ENCODE data around the gene NLRX1. TPM values are rescaled to one million over a fixed set of nuclear protein-coding genes. Genes with fewer than 3 reads are reported as not detected.

Gene NLRX1
- polyA plus RNA-seq, 1 of the 3 experiments (the other 2 are of a cell fraction): 13.7 TPM

DNA sequence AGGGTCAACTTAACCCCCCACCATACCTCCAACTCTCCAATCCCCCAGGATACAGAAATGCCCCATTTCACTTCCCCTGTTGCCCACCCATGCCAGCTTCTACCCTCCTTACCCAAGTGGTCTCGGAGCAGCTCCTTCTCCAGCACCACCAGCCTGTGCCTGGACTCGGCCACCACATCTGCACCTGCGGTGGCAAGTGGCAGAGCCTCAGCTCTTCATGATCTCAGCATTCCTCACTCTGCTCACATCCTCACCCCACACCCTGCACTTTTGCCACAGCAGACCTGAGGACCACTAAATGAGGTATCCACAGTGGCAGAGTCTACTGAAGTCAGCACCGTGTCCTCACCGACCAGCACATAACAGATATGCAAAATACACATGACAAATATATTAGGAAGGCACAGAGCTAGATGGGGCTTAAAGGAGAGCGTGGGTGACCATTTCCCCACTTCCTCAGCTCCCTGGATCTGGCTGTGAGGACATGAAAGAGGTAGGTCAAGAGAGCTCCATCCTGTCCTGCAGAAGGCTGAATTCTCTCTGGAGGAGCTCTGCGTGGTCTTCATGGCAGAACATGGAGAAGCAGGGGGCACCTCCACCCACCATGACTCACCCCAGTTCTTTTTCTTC is 26.4 kb downstream of the NLRX1 start:
- H3K27me3 ChIP-seq (ENCODE audit: insufficient read depth): no peaks in the 10 kb centered on the region
- H3K27ac ChIP-seq (ENCODE audit: low read depth in 2 of 2, low read length in 1 of 2): no peak overlapping the region
- no peaks in the 10 kb centered on the region for H3F3A ChIP-seq (replicated peaks; ENCODE audit: insufficient read depth)
- H3K79me2 ChIP-seq (ENCODE audit: insufficient read depth): no peaks in the 10 kb centered on the region
- no peak overlapping the region for H3K4me2 ChIP-seq
- no peaks in the 10 kb centered on the region for H3K36me3 ChIP-seq (replicated peaks in 1 of 2; ENCODE audit: control insufficient read depth in 1 of 2, insufficient read depth in 2 of 2, low read length in 1 of 2)
- no peak overlapping the region; a peak in 1 of 4 replicates for H3K4me3 ChIP-seq (ENCODE audit: low read depth in 2 of 2, low read length in 1 of 2)
- H3K9me2 ChIP-seq: no peaks in the 10 kb centered on the region
- ChIA-PET CTCF (interaction anchor here (1.0 to 4.6 kb wide), 7 partner anchors 10 to 113 kb away, joined by 3 to 48 read pairs (median 25); partner anchors contain the start of genes CBL, NHERF4 and NLRX1), POLR2A (interaction anchor here (1.6 kb wide), 1 partner anchor 100 kb away, joined by 5 read pairs; a partner anchor contains a TSS)
- H4K20me1 ChIP-seq (ENCODE audit: insufficient read depth): no peaks in the 10 kb centered on the region
- no peaks in the 10 kb centered on the region for H3K9me3 ChIP-seq
- no peak overlapping the region for H3K9ac ChIP-seq
- H3K4me1 ChIP-seq (ENCODE audit: control insufficient read depth in 1 of 2, insufficient read depth in 2 of 2, low read depth in 1 of 2, low read length in 1 of 2): no peaks in the 10 kb centered on the region
- DNase-seq: no peak
- no peak for TF ChIP-seq GABPA (IDR thresholded peaks at IDR 0.05; ENCODE audit: low read depth)
- no peak for TF ChIP-seq RCOR1 (IDR thresholded peaks at IDR 0.05; ENCODE audit: low read length)
- no peak for TF ChIP-seq FOXJ3 (CRISPR knock-in tag; IDR thresholded peaks at IDR 0.05)
- no peak for TF ChIP-seq CHD2 (IDR thresholded peaks at IDR 0.05; ENCODE audit: low read length, partially characterized antibody)
- TF ChIP-seq ELF1 (IDR thresholded peaks at IDR 0.05): no peak
- TF ChIP-seq MXI1 (IDR thresholded peaks at IDR 0.05; ENCODE audit: low read depth, low read length): no peak
- TF ChIP-seq, protein P1, sequence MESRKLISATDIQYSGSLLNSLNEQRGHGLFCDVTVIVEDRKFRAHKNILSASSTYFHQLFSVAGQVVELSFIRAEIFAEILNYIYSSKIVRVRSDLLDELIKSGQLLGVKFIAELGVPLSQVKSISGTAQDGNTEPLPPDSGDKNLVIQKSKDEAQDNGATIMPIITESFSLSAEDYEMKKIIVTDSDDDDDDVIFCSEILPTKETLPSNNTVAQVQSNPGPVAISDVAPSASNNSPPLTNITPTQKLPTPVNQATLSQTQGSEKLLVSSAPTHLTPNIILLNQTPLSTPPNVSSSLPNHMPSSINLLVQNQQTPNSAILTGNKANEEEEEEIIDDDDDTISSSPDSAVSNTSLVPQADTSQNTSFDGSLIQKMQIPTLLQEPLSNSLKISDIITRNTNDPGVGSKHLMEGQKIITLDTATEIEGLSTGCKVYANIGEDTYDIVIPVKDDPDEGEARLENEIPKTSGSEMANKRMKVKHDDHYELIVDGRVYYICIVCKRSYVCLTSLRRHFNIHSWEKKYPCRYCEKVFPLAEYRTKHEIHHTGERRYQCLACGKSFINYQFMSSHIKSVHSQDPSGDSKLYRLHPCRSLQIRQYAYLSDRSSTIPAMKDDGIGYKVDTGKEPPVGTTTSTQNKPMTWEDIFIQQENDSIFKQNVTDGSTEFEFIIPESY (IDR thresholded peaks at IDR 0.05; ENCODE audit: borderline replicate concordance, low read depth): no peak
- no peak overlapping the region for H2AFZ ChIP-seq (ENCODE audit: low read depth)
- WGBS (ENCODE audit: low lambda C conversion rate): 80% methylated on average over 6 of the region's 7 CpGs

DNA sequence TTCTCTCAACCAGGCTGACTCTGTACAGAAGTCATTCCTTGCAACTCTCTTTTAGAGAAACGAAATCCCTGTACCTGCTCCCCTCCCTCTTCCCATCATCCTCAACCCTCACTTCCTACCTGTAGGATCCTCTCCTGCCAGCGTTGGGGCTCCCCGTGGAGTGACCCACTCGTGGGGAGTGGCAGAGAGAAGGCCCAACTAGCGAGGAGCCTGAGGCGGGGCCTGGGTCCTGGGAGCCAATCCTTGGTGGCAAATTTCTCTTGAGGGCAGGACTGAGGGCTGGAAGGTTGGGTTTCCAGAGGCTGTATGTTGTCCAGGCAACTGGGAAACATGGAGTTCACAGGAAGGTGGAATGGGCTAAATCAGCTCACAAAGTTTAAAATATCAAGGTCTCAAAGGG is 27.2 kb downstream of the NLRX1 start:
- H3K4me3 ChIP-seq (ENCODE audit: low read depth in 2 of 2, low read length in 1 of 2): no peak overlapping the region; a peak in 1 of 4 replicates
- TF ChIP-seq TAF1 (IDR thresholded peaks at IDR 0.05; ENCODE audit: borderline replicate concordance, low read depth, low read length) (no peak), TEAD4 (IDR thresholded peaks at IDR 0.05; ENCODE audit: borderline replicate concordance, insufficient read depth) (no peak), EZH2phosphoT487 (IDR thresholded peaks at IDR 0.05; ENCODE audit: borderline replicate concordance, low read depth) (no peak)
- TF ChIP-seq, protein P2, sequence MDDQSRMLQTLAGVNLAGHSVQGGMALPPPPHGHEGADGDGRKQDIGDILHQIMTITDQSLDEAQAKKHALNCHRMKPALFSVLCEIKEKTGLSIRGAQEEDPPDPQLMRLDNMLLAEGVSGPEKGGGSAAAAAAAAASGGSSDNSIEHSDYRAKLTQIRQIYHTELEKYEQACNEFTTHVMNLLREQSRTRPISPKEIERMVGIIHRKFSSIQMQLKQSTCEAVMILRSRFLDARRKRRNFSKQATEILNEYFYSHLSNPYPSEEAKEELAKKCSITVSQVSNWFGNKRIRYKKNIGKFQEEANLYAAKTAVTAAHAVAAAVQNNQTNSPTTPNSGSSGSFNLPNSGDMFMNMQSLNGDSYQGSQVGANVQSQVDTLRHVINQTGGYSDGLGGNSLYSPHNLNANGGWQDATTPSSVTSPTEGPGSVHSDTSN (IDR thresholded peaks at IDR 0.05): peak; percentile 92
- no peak overlapping the region for H3K27ac ChIP-seq (ENCODE audit: low read depth in 2 of 2, low read length in 1 of 2)
- 43% methylated on average over 6 of the region's 6 CpGs for WGBS (ENCODE audit: low lambda C conversion rate)
- H3K9me3 ChIP-seq: no peaks in the 10 kb centered on the region
- no peak overlapping the region for H3K4me2 ChIP-seq
- no peaks in the 10 kb centered on the region for H3K9me2 ChIP-seq
- no peak overlapping the region for H3K9ac ChIP-seq
- no peak overlapping the region; the same call in 1 of the 2 replicates for H2AFZ ChIP-seq (ENCODE audit: low read depth)
- H4K20me1 ChIP-seq (ENCODE audit: insufficient read depth): no peaks in the 10 kb centered on the region
- no peaks in the 10 kb centered on the region for H3K4me1 ChIP-seq (ENCODE audit: control insufficient read depth in 1 of 2, insufficient read depth in 2 of 2, low read depth in 1 of 2, low read length in 1 of 2)
- peak; percentile 50 for DNase-seq
- CTCF ChIA-PET: interaction anchor here (0.7 to 4.6 kb wide), 19 partner anchors 10 to 158 kb away, joined by 3 to 48 read pairs (median 8); partner anchors contain the start of genes C2CD2L, CBL, HMBS and MCAM
- no peaks in the 10 kb centered on the region for H3K36me3 ChIP-seq (replicated peaks in 1 of 2; ENCODE audit: control insufficient read depth in 1 of 2, insufficient read depth in 2 of 2, low read length in 1 of 2)
- POLR2A ChIA-PET: interaction anchor here (1.0 to 1.6 kb wide), 2 partner anchors 101 to 111 kb away, joined by 3 to 5 read pairs; partner anchors contain the start of gene HMBS
- no peaks in the 10 kb centered on the region for H3K27me3 ChIP-seq (ENCODE audit: insufficient read depth)
- H3K79me2 ChIP-seq (ENCODE audit: insufficient read depth): no peaks in the 10 kb centered on the region
- H3F3A ChIP-seq (replicated peaks; ENCODE audit: insufficient read depth): no peaks in the 10 kb centered on the region
